HepG2 (cell line): ENCODE measurements around the gene PPP2R5D. TPM values are rescaled to one million over a fixed set of nuclear protein-coding genes. Genes with fewer than 3 reads are reported as not detected.
A peak's percentile ranks its signal among the peaks of the same experiment; 100 is the strongest.

Experiments used
- ARNTL ChIP-seq: sonication (generic); formaldehyde crosslinking; IDR thresholded peaks from 2 replicates; pipeline ENCODE4 v1.4.0; 2020; ENCODE audit warnings: mild to moderate bottlenecking, missing genetic modification reagents
- ATF5 ChIP-seq: sonication (generic); formaldehyde crosslinking; IDR thresholded peaks from 2 replicates; pipeline ENCODE4 v1.4.0; 2020; ENCODE audit warnings: mild to moderate bottlenecking, low read depth, missing genetic modification reagents
- DMAP1 ChIP-seq: IDR thresholded peaks from 2 replicates; pipeline ENCODE4 v1.6.1; 2016
- DRAP1 ChIP-seq: IDR thresholded peaks from 2 replicates; pipeline ENCODE4 v1.6.1; 2016; ENCODE audit warnings: missing genetic modification reagents, missing compliant biosample characterization
- EZH2 ChIP-seq: conservative IDR thresholded peaks from 2 replicates; pipeline ENCODE4 v1.6.1; 2012; ENCODE audit warnings: mild to moderate bottlenecking, low read depth, low read length, moderate library complexity
- KLF11 ChIP-seq: IDR thresholded peaks from 2 replicates; pipeline ENCODE4 v1.6.1; 2016; ENCODE audit warnings: missing compliant biosample characterization
- KLF16 ChIP-seq, 2 experiments: sonication (generic) in 1 of 2; formaldehyde crosslinking in 1 of 2; IDR thresholded peaks; 2 replicates each; pipeline versions ENCODE4 v1.6.1 to v1.8.0; 2016 to 2023; ENCODE audit warnings: missing genetic modification reagents in 2 of 2, missing compliant biosample characterization in 1 of 2
- LBX2 ChIP-seq: sonication (generic); formaldehyde crosslinking; IDR thresholded peaks from 2 replicates; pipeline ENCODE4 v1.5.0; 2020; ENCODE audit warnings: missing genetic modification reagents, mild to moderate bottlenecking, borderline replicate concordance
- MATR3 ChIP-seq: sonication (generic); formaldehyde crosslinking; IDR thresholded peaks from 2 replicates; pipeline ENCODE4 v1.4.0; 2020; ENCODE audit warnings: missing genetic modification reagents
- MLX ChIP-seq: IDR thresholded peaks from 2 replicates; pipeline ENCODE4 v1.6.1; 2016
- MXD4 ChIP-seq: IDR thresholded peaks from 2 replicates; pipeline ENCODE4 v1.6.1; 2016; ENCODE audit warnings: mild to moderate bottlenecking, missing biosample characterization, missing genetic modification reagents
- NFRKB ChIP-seq: fragments of 450-650 bp; IDR thresholded peaks from 2 replicates; pipeline ENCODE4 v1.6.1; 2017
- SATB2 ChIP-seq: sonication (generic); formaldehyde crosslinking; IDR thresholded peaks from 2 replicates; pipeline ENCODE4 v1.5.0; 2020; ENCODE audit warnings: missing genetic modification reagents
- SIX1 ChIP-seq: sonication (generic); formaldehyde crosslinking; IDR thresholded peaks from 2 replicates; pipeline ENCODE4 v1.4.0; 2020; ENCODE audit warnings: missing genetic modification reagents, borderline replicate concordance
- SMYD3 ChIP-seq: sonication (generic); formaldehyde crosslinking; IDR thresholded peaks from 2 replicates; pipeline ENCODE4 v1.8.1; 2023; ENCODE audit warnings: mild to moderate bottlenecking, missing genetic modification reagents
- SRF ChIP-seq: IDR thresholded peaks from 2 replicates; pipeline ENCODE4 v1.6.1; 2011; ENCODE audit warnings: mild to moderate bottlenecking, low read depth, low read length, moderate library complexity
- TEF ChIP-seq: sonication (generic); formaldehyde crosslinking; IDR thresholded peaks from 2 replicates; pipeline ENCODE4 v1.5.0; 2020; ENCODE audit warnings: missing genetic modification reagents
- TSC22D2 ChIP-seq: sonication (generic); formaldehyde crosslinking; IDR thresholded peaks from 2 replicates; pipeline ENCODE4 v1.5.1; 2020; ENCODE audit warnings: missing genetic modification reagents, mild to moderate bottlenecking, borderline replicate concordance
- ZBTB20 ChIP-seq: sonication (generic); formaldehyde crosslinking; IDR thresholded peaks from 2 replicates; pipeline ENCODE4 v1.8.1; 2023; ENCODE audit warnings: missing genetic modification reagents, low read depth, mild to moderate bottlenecking, borderline replicate concordance
- ZBTB3 ChIP-seq: sonication (generic); formaldehyde crosslinking; IDR thresholded peaks from 2 replicates; pipeline ENCODE4 v1.4.0; 2020; ENCODE audit warnings: low read depth, mild to moderate bottlenecking, moderate library complexity, missing genetic modification reagents, borderline replicate concordance
- ZBTB43 ChIP-seq: sonication (generic); formaldehyde crosslinking; conservative IDR thresholded peaks from 2 replicates; pipeline ENCODE4 v1.4.0; 2020; ENCODE audit warnings: missing genetic modification reagents
- ZFP90 ChIP-seq: sonication (generic); formaldehyde crosslinking; IDR thresholded peaks from 2 replicates; pipeline ENCODE4 v1.8.0; 2022; ENCODE audit warnings: missing genetic modification reagents, mild to moderate bottlenecking, inconsistent platforms, borderline replicate concordance
- ZMYM4 ChIP-seq: sonication (generic); formaldehyde crosslinking; IDR thresholded peaks from 2 replicates; pipeline ENCODE4 v1.8.1; 2023; ENCODE audit warnings: mild to moderate bottlenecking, missing genetic modification reagents
- ZNF253 ChIP-seq: sonication (generic); formaldehyde crosslinking; IDR thresholded peaks from 2 replicates; pipeline ENCODE4 v1.8.0; 2022; ENCODE audit warnings: mild to moderate bottlenecking, missing genetic modification reagents, borderline replicate concordance
- ZNF569 ChIP-seq: sonication (generic); formaldehyde crosslinking; IDR thresholded peaks from 2 replicates; pipeline ENCODE4 v1.5.0; 2020; ENCODE audit warnings: mild to moderate bottlenecking, missing genetic modification reagents, moderate library complexity, borderline replicate concordance
- polyA plus RNA-seq, 8 experiments: library from polyadenylated mRNA; depleted of rRNA in 3 of 8; stranded (reverse) in 7 of 8; unstranded in 1 of 8; fragments of >200 nt; fragmentation: Illumina TruSeq in 4 of 8; extraction: Trizol in 4 of 8; gene quantifications; 2 replicates each; pipeline versions ENCODE4 v1.2.1 to v1.2.3, GENCODE V29; 2011 to 2016; ENCODE audit warnings: low read depth in 4 of 8, missing spikeins in 1 of 8, mixed read lengths in 1 of 8; ENCODE audit not compliant: insufficient read depth in 1 of 8
- total RNA-seq, 5 experiments: library from RNA; depleted of rRNA; stranded (reverse); fragments of >200 nt; fragmentation: Illumina TruSeq; extraction: Trizol; gene quantifications; 2 replicates each; pipeline ENCODE4 v1.2.3, GENCODE V29; 2016; ENCODE audit warnings: low read depth in 1 of 5
- TF ChIP-seq, protein P1 (sequence below): IDR thresholded peaks from 2 replicates; pipeline ENCODE4 v1.6.1; 2016; ENCODE audit warnings: control low read depth

The PPP2R5D gene
- total and polyA plus RNA-seq, 2 of the 13 experiments (the other 11 are each of a cell fraction or from before 2014, with no cell fraction given): 53.7 to 60.4 TPM

- peak; percentile 85 for TF ChIP-seq ZMYM4 (CRISPR knock-in tag)
- no peak for TF ChIP-seq NFRKB
- TF ChIP-seq SATB2 (CRISPR knock-in tag): peak; percentile 36; the same call in 1 of the 2 replicates
- TF ChIP-seq KLF11 (CRISPR knock-in tag): peak; percentile 95; the same call in 1 of the 2 replicates
- TF ChIP-seq SMYD3 (CRISPR knock-in tag): peak; percentile 70; the same call in 1 of the 2 replicates
- TF ChIP-seq, protein P1, sequence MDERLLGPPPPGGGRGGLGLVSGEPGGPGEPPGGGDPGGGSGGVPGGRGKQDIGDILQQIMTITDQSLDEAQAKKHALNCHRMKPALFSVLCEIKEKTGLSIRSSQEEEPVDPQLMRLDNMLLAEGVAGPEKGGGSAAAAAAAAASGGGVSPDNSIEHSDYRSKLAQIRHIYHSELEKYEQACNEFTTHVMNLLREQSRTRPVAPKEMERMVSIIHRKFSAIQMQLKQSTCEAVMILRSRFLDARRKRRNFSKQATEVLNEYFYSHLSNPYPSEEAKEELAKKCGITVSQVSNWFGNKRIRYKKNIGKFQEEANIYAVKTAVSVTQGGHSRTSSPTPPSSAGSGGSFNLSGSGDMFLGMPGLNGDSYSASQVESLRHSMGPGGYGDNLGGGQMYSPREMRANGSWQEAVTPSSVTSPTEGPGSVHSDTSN (CRISPR knock-in tag): no peak
- no peak for TF ChIP-seq ZNF569 (CRISPR knock-in tag)
- 0 out of 2 replicates have a peak, but pooled peaks have one; percentile 85 for TF ChIP-seq ATF5
- TF ChIP-seq LBX2 (CRISPR knock-in tag): 0 out of 2 replicates have a peak, but pooled peaks have one; percentile 59
- TF ChIP-seq ARNTL (CRISPR knock-in tag): peak; percentile 85
- TF ChIP-seq TEF (CRISPR knock-in tag): no peak
- TF ChIP-seq SRF: no peak
- no peak for TF ChIP-seq EZH2
- peak; percentile 90; the same call in 1 of the 2 replicates for TF ChIP-seq TSC22D2
- no peak; the same call in 1 of the 2 replicates for TF ChIP-seq ZFP90 (CRISPR knock-in tag)
- TF ChIP-seq KLF16 (CRISPR knock-in tag; IDR thresholded peaks at IDR 0.05): peak; percentile 68 to 99; a peak in 3 of 4 replicates
- TF ChIP-seq MATR3: no peak
- TF ChIP-seq MXD4 (CRISPR knock-in tag): peak; percentile 97
- TF ChIP-seq DMAP1: peak; percentile 99
- peak; percentile 88 for TF ChIP-seq DRAP1 (CRISPR knock-in tag)
- no peak for TF ChIP-seq ZNF253 (CRISPR knock-in tag)
- TF ChIP-seq ZBTB20: peak; percentile 85; the same call in 1 of the 2 replicates
- peak; percentile 71 for TF ChIP-seq MLX (CRISPR knock-in tag)
- TF ChIP-seq ZBTB3 (CRISPR knock-in tag): peak; percentile 59; the same call in 1 of the 2 replicates
- peak; percentile 49; the same call in 1 of the 2 replicates for TF ChIP-seq SIX1 (CRISPR knock-in tag)
- peak; percentile 73 for TF ChIP-seq ZBTB43 (CRISPR knock-in tag)
These were observed 69.3 kb downstream of the PPP2R5D start, which contains the start of gene CUL7 (continued) for GRCh38 chr6:43053545-43054205.
